Muscle of leg (tissue), 11 donors: ENCODE measurements around the gene BTBD8. TPM values are rescaled to one million over a fixed set of nuclear protein-coding genes. Genes with fewer than 3 reads are reported as not detected.

Experiments
- DNase-seq: peaks from one replicate; pipeline ENCODE4 v3.0.0; 2013
- H3K27ac ChIP-seq: one replicate; pipeline ENCODE4 v1.5.1; 2013; ENCODE audit warnings: mild to moderate bottlenecking, low read length, control low read depth
- H3K27me3 ChIP-seq: one replicate; pipeline ENCODE4 v1.6.1; 2013; ENCODE audit warnings: low read length; ENCODE audit not compliant: control insufficient read depth, insufficient read depth
- H3K36me3 ChIP-seq: one replicate; pipeline ENCODE4 v1.6.1; 2013; ENCODE audit warnings: low read length; ENCODE audit not compliant: control insufficient read depth, insufficient read depth
- H3K4me1 ChIP-seq: one replicate; pipeline ENCODE4 v1.6.1; 2013; ENCODE audit warnings: low read length; ENCODE audit not compliant: control insufficient read depth, insufficient read depth
- H3K4me3 ChIP-seq: one replicate; pipeline ENCODE4 v1.5.1; 2013; ENCODE audit warnings: low read length, control low read depth
- H3K9me3 ChIP-seq: replicated peaks from 2 replicates; pipeline ENCODE4 v1.6.1; 2013; ENCODE audit warnings: low read depth, low read length; ENCODE audit not compliant: control insufficient read depth
- WGBS: methylation state at CpG from one replicate; pipeline ENCODE4 v1.1.5; 2013; ENCODE audit warnings: missing lambda C conversion rate; ENCODE audit not compliant: insufficient coverage; 5-methylcytosine and 5-hydroxymethylcytosine counted together
- polyA plus RNA-seq, 8 donors: library from polyadenylated mRNA; unstranded; fragments of 120-200 nt; gene quantifications; one replicate each; pipeline versions ENCODE4 v1.2.1 to v1.2.3, GENCODE V29; 2013; ENCODE audit warnings: inconsistent platforms in 1 of 8, low replicate concordance in 1 of 8; ENCODE audit not compliant: insufficient read length in 8 of 8, insufficient read depth in 1 of 8
- total RNA-seq: library from RNA; stranded (reverse); fragments of 120-200 nt; gene quantifications from one replicate; pipeline ENCODE4 v1.2.4, GENCODE V29; 2013

The BTBD8 gene
- total and polyA plus RNA-seq, 9 donors, result 1.6 to 3.6 (median 2.1) TPM

- 77% methylated on average over 13 of the region's 14 CpGs for WGBS
- Histone ChIP-seq H3K4me1 (no peaks in the 10 kb centered on the region), H3K27ac (no peak overlapping the region), H3K27me3 (no peaks in the 10 kb centered on the region), H3K9me3 (no peaks in the 10 kb centered on the region), H3K4me3 (no peak overlapping the region), H3K36me3 (no peaks in the 10 kb centered on the region)
- DNase-seq, result no peak
These were observed 138.4 kb downstream of the BTBD8 start for GRCh38 chr1:92218559-92218958.

- no peaks in the 10 kb centered on the region for H3K36me3 ChIP-seq
- no peak overlapping the region for H3K27ac ChIP-seq
- no peaks in the 10 kb centered on the region for H3K9me3 ChIP-seq
- no peak for DNase-seq
- no peaks in the 10 kb centered on the region for H3K27me3 ChIP-seq
- no peak overlapping the region for H3K4me3 ChIP-seq
- H3K4me1 ChIP-seq, result no peaks in the 10 kb centered on the region
These were observed 138.9 kb downstream of the BTBD8 start for GRCh38 chr1:92219028-92219427.

- Histone ChIP-seq H3K36me3 (no peaks in the 10 kb centered on the region), H3K9me3 (no peaks in the 10 kb centered on the region), H3K4me3 (no peak overlapping the region), H3K27me3 (no peaks in the 10 kb centered on the region), H3K4me1 (no peaks in the 10 kb centered on the region), H3K27ac (no peak overlapping the region)
- 17% methylated on average over 1 of the region's 3 CpGs for WGBS
- no peak for DNase-seq
These were observed 148.3 kb downstream of the BTBD8 start for GRCh38 chr1:92228401-92228800.

- no peaks in the 10 kb centered on the region for H3K27me3 ChIP-seq
- no peak overlapping the region for H3K27ac ChIP-seq
- no peaks in the 10 kb centered on the region for H3K4me1 ChIP-seq
- H3K4me3 ChIP-seq, result no peak overlapping the region
- no peaks in the 10 kb centered on the region for H3K36me3 ChIP-seq
- no peak for DNase-seq
- no CpG with 5 or more reads among the region's 1 CpG for WGBS
- H3K9me3 ChIP-seq, result no peaks in the 10 kb centered on the region
These were observed 150.6 kb downstream of the BTBD8 start for GRCh38 chr1:92230736-92231135.

Other genes starting within 250 kb of the BTBD8 start
- 45.4 TPM for gene TGFBR3, start 194.2 kb upstream of the BTBD8 start, total RNA-seq
- gene TGFBR3, start 194.2 kb upstream of the BTBD8 start, polyA plus RNA-seq, result 10 to 100 TPM; 20.5 to 35.0 (median 25.2) TPM
- gene BRDT, start 130.9 kb upstream of the BTBD8 start, total RNA-seq, result not detected
- gene BRDT, start 130.9 kb upstream of the BTBD8 start, polyA plus RNA-seq, result 1 to 10 TPM in 1 of 8 donors, under 1 TPM in 1, not detected in 6; 0.23 to 1.0 TPM
- 0.49 TPM for gene EPHX4, start 50.4 kb upstream of the BTBD8 start, total RNA-seq
- under 1 TPM; 0.22 to 0.97 (median 0.73) TPM for gene EPHX4, start 50.4 kb upstream of the BTBD8 start, polyA plus RNA-seq
- gene SETSIP, start 4.9 kb upstream of the BTBD8 start, total RNA-seq, result 0.18 TPM
- 1 to 10 TPM in 1 of 8 donors, under 1 TPM in 5, not detected in 2; 0.25 to 1.0 (median 0.53) TPM for gene SETSIP, start 4.9 kb upstream of the BTBD8 start, polyA plus RNA-seq
- gene C1orf146, start 137.6 kb downstream of the BTBD8 start, total RNA-seq, result not detected
- gene C1orf146, start 137.6 kb downstream of the BTBD8 start, polyA plus RNA-seq, result under 1 TPM in 1 of 8 donors, not detected in 7; 0.14 TPM
- 13.0 TPM for gene GLMN, start 218.6 kb downstream of the BTBD8 start, total RNA-seq
- 10 to 100 TPM; 10.6 to 16.8 (median 14.2) TPM for gene GLMN, start 218.6 kb downstream of the BTBD8 start, polyA plus RNA-seq
- gene RPAP2, start 218.7 kb downstream of the BTBD8 start, total RNA-seq, result 31.1 TPM
- gene RPAP2, start 218.7 kb downstream of the BTBD8 start, polyA plus RNA-seq, result 10 to 100 TPM; 13.7 to 20.1 (median 15.8) TPM